ENCODE data around the gene RCC1. TPM values are rescaled to one million over a fixed set of nuclear protein-coding genes. Genes with fewer than 3 reads are reported as not detected.
"Not testable (repeated sequence)": the region's sequence is repeated elsewhere in the genome, so short reads cannot be mapped to it uniquely, and the experiment has no call there.

The RCC1 gene
- total RNA-seq, 4 donors from 2014 or later = 9.4 to 22.8 (median 14.0) TPM

GRCh38 chr1:28564310-28564709, 58.5 kb downstream of the RCC1 start:
- no peak overlapping the region for H3K4me3 ChIP-seq (replicated peaks in 1 of 3)
- TF ChIP-seq POLR2A (IDR thresholded peaks at IDR 0.05) = no peak
- TF ChIP-seq CTCF (IDR thresholded peaks at IDR 0.05) = no peak
- H3K27ac ChIP-seq = no peak overlapping the region
- H3K36me3 ChIP-seq = peaks cover 54 to 77% of the 10 kb centered on the region in 2 donors
- DNase-seq = no peak
- intact Hi-C loops (cut with DNase I) = no loop called here
- no peaks in the 10 kb centered on the region for H3K9me3 ChIP-seq
- no peaks in the 10 kb centered on the region for H3K4me1 ChIP-seq
- H3K27me3 ChIP-seq = no peaks in the 10 kb centered on the region

- intact Hi-C loops (cut with DNase I) = no loop called here
- no peaks in the 10 kb centered on the region for H3K4me1 ChIP-seq
- 95% methylated on average over 7 of the region's 7 CpGs for WGBS, 2 donors
- TF ChIP-seq CTCF (IDR thresholded peaks at IDR 0.05) = no peak
- no peak for TF ChIP-seq POLR2A (IDR thresholded peaks at IDR 0.05)
- H3K36me3 ChIP-seq = peaks cover 47 to 72% of the 10 kb centered on the region in 2 donors
- H3K27ac ChIP-seq = no peak overlapping the region
- H3K4me3 ChIP-seq (replicated peaks in 1 of 3) = no peak overlapping the region
- no peaks in the 10 kb centered on the region for H3K27me3 ChIP-seq
- no peak for DNase-seq
- no peaks in the 10 kb centered on the region for H3K9me3 ChIP-seq
Observed at GRCh38 chr1:28565040-28565439, 59.2 kb downstream of the RCC1 start.

- WGBS, 2 donors = 88 to 89% methylated on average over 6 of the region's 6 CpGs
- H3K36me3 ChIP-seq = peaks cover 50 to 66% of the 10 kb centered on the region in 2 donors
- no peaks in the 10 kb centered on the region for H3K9me3 ChIP-seq
- no peak for TF ChIP-seq CTCF (IDR thresholded peaks at IDR 0.05)
- no peak for TF ChIP-seq POLR2A (IDR thresholded peaks at IDR 0.05)
- no peak for DNase-seq
- H3K27ac ChIP-seq = no peak overlapping the region
- no peaks in the 10 kb centered on the region for H3K4me1 ChIP-seq
- no peaks in the 10 kb centered on the region for H3K27me3 ChIP-seq
- H3K4me3 ChIP-seq (replicated peaks in 1 of 3) = no peak overlapping the region
- intact Hi-C loops (cut with DNase I) = no loop called here
Observed at GRCh38 chr1:28565726-28566125, 59.9 kb downstream of the RCC1 start.

GRCh38 chr1:28566931-28567330, 61.1 kb downstream of the RCC1 start:
- H3K36me3 ChIP-seq = peaks cover 50 to 65% of the 10 kb centered on the region in 2 donors
- H3K4me3 ChIP-seq (replicated peaks in 1 of 3) = no peak overlapping the region
- TF ChIP-seq CTCF (IDR thresholded peaks at IDR 0.05) (no peak), POLR2A (IDR thresholded peaks at IDR 0.05) (no peak)
- H3K27ac ChIP-seq = no peak overlapping the region
- H3K4me1 ChIP-seq = no peaks in the 10 kb centered on the region
- no peaks in the 10 kb centered on the region for H3K9me3 ChIP-seq
- no peaks in the 10 kb centered on the region for H3K27me3 ChIP-seq
- intact Hi-C loops (cut with DNase I) = no loop called here
- no peak for DNase-seq
- WGBS, 2 donors = 97 to 98% methylated on average over 2 of the region's 2 CpGs

- Histone ChIP-seq H3K27me3 (no peaks in the 10 kb centered on the region), H3K4me3 (replicated peaks in 1 of 3) (no peak overlapping the region), H3K4me1 (no peaks in the 10 kb centered on the region), H3K27ac (no peak overlapping the region), H3K9me3 (no peaks in the 10 kb centered on the region), H3K36me3 (peaks cover 35 to 54% of the 10 kb centered on the region in 2 donors)
- TF ChIP-seq CTCF (IDR thresholded peaks at IDR 0.05) = no peak
- no peak for TF ChIP-seq POLR2A (IDR thresholded peaks at IDR 0.05)
- no peak for DNase-seq
- WGBS, 2 donors = 91 to 97% methylated on average over 4 of the region's 4 CpGs
- intact Hi-C loops (cut with DNase I) = no loop called here
Observed at GRCh38 chr1:28571911-28572310, 66.1 kb downstream of the RCC1 start.

GRCh38 chr1:28572891-28573290, 67.0 kb downstream of the RCC1 start:
- H3K4me1 ChIP-seq; H3K9me3 ChIP-seq; intact Hi-C loops (cut with DNase I); DNase-seq; H3K4me3 ChIP-seq (replicated peaks in 1 of 3); H3K27ac ChIP-seq; H3K27me3 ChIP-seq: not testable (repeated sequence)
- H3K36me3 ChIP-seq = peaks cover 35 to 54% of the 10 kb centered on the region in 2 donors
- WGBS, 2 donors = 90 to 93% methylated on average over 12 of the region's 12 CpGs
